RWPE2 (cell line): ENCODE measurements around the gene TRAPPC6A.

Source experiments
- ATAC-seq: fragments of 200-7000 bp; cut with Tn5 transposase; 3 replicates; pipeline ENCODE4 v1.9.1; 2021; ENCODE audit warnings: low read depth
- DNase-seq: peaks from one replicate; pipeline ENCODE4 v3.0.0-alpha.2; 2020; ENCODE audit warnings: low spot score
- H3K27ac ChIP-seq: fragments of 450-650 bp; 2 replicates; pipeline ENCODE4 v1.5.1; 2017; ENCODE audit warnings: mild to moderate bottlenecking; ENCODE audit not compliant: poor library complexity, severe bottlenecking
- H3K27me3 ChIP-seq: fragments of 250-450 bp; sonication (Bioruptor Pico); 2 replicates; pipeline ENCODE4 v1.5.1; 2021; ENCODE audit warnings: mild to moderate bottlenecking, moderate library complexity; ENCODE audit not compliant: insufficient read depth, poor library complexity, severe bottlenecking
- H3K36me3 ChIP-seq: fragments of 250-450 bp; sonication (Bioruptor Pico); 2 replicates; pipeline ENCODE4 v1.5.1; 2020; ENCODE audit warnings: low read depth, mild to moderate bottlenecking, moderate library complexity
- H3K4me1 ChIP-seq: fragments of 250-450 bp; sonication (Bioruptor Pico); 2 replicates; pipeline ENCODE4 v1.5.1; 2021; ENCODE audit warnings: mild to moderate bottlenecking, moderate library complexity; ENCODE audit not compliant: insufficient read depth, poor library complexity, severe bottlenecking
- H3K4me3 ChIP-seq: fragments of 250-450 bp; sonication (Bioruptor Pico); 2 replicates; pipeline ENCODE4 v1.5.1; 2021; ENCODE audit warnings: mild to moderate bottlenecking, moderate library complexity; ENCODE audit not compliant: severe bottlenecking
- H3K9me3 ChIP-seq: fragments of 250-450 bp; sonication (Bioruptor Pico); 2 replicates; pipeline ENCODE4 v1.5.1; 2021; ENCODE audit warnings: mild to moderate bottlenecking, moderate library complexity; ENCODE audit not compliant: severe bottlenecking
- TF ChIP-seq, protein P1 (sequence below): fragments of 450-650 bp; IDR thresholded peaks from one replicate; pipeline ENCODE4 v1.5.1; 2017; ENCODE audit warnings: mild to moderate bottlenecking, moderate library complexity; ENCODE audit not compliant: poor library complexity, severe bottlenecking

TRAPPC6A gene

DNA sequence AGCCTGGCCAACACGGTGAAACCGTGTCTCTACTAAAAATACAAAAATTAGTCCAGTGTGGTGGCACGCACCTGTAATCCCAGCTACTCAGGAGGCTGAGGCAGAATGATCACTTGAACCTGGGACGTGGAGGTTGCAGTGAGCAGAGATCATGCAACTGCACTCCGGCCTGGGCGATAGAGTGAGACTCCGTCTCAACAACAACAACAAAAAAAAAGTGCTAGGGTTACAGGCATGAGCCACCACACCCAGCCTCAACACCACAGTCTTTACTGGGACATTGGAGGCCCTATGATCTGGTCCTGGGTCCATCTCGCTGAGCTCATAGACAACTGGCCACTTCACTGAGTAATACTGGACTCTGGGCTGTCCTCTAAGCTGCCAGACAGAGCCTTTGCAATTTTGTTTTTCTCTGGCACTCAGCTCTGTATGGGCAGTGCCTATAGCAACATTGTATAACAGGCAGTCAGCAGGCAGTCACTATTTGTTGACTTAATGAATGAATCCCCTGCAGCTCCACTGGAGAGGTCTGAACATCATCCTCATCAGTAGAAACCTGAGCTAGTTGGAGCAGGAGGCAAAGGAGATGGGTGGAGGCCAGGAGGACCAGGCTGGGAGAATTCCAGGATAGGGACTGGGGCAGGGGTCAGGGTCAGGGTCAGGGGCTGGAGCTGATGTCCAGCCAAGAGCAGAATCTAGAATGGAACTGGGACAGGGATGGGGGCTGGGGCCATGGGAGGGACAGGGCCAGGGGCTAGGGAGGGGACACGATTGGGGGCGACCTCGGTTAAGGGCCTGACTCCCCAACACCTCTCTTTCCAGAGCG is 8.7 kb upstream of the TRAPPC6A start:
- ATAC-seq, result peak; percentile 14; the same call in 1 of the 3 replicates
- H3K36me3 ChIP-seq, result no peaks in the 10 kb centered on the region
- no peaks in the 10 kb centered on the region for H3K27me3 ChIP-seq
- DNase-seq, result no peak
- no peaks in the 10 kb centered on the region for H3K9me3 ChIP-seq
- TF ChIP-seq, protein P1, sequence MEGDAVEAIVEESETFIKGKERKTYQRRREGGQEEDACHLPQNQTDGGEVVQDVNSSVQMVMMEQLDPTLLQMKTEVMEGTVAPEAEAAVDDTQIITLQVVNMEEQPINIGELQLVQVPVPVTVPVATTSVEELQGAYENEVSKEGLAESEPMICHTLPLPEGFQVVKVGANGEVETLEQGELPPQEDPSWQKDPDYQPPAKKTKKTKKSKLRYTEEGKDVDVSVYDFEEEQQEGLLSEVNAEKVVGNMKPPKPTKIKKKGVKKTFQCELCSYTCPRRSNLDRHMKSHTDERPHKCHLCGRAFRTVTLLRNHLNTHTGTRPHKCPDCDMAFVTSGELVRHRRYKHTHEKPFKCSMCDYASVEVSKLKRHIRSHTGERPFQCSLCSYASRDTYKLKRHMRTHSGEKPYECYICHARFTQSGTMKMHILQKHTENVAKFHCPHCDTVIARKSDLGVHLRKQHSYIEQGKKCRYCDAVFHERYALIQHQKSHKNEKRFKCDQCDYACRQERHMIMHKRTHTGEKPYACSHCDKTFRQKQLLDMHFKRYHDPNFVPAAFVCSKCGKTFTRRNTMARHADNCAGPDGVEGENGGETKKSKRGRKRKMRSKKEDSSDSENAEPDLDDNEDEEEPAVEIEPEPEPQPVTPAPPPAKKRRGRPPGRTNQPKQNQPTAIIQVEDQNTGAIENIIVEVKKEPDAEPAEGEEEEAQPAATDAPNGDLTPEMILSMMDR, result no peak
- H3K4me3 ChIP-seq, result no peak overlapping the region
- H3K4me1 ChIP-seq, result peaks cover 3% of the 10 kb centered on the region
- H3K27ac ChIP-seq, result no peak overlapping the region

DNA sequence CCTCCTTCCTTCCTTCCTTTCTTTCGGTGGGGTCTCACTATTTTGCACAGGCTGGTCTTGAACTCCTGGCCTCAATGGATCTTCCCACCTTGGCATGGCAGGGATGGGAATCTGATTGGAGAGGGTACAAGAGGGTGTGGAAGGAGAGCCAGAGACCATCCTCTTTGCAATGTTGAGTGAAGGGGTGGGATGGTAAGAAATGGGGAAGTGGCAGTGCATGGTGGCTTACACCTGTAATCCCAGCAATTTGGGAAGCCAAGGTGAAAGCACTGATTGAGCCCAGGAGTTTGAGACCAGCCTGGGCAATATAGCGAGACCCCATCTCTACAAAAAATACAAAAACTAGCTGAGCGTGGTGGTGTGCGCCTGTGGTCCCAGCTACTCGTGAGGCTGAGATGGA is 6.1 kb upstream of the TRAPPC6A start:
- peaks cover 3% of the 10 kb centered on the region for H3K4me1 ChIP-seq
- H3K27ac ChIP-seq, result no peak overlapping the region
- no peak for DNase-seq
- no peaks in the 10 kb centered on the region for H3K9me3 ChIP-seq
- no peaks in the 10 kb centered on the region for H3K36me3 ChIP-seq
- no peaks in the 10 kb centered on the region for H3K27me3 ChIP-seq
- ATAC-seq, result no peak
- no peak overlapping the region for H3K4me3 ChIP-seq
- TF ChIP-seq, protein P1, result no peak

DNA sequence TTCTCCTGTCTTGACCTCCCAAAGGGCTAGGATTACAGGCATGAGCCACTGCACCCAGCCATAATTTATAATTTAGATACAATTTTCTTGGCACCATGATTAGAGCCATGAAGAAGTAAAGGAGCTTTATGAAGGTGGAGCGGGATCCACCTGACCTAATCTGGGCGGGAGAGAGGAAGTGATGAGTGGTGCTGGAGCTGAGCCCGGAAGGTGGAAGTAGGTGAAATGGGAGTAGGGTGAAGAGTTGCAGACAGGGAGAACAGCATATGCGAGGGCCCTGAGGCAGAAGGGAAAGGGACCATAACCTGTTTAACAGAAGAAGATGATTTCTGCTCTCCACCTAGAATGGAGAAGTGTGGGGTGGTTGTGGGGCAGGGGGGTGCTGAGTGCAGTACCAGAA is 4.7 kb upstream of the TRAPPC6A start:
- ATAC-seq (no peak), DNase-seq (no peak)
- no peak overlapping the region for H3K4me3 ChIP-seq
- no peaks in the 10 kb centered on the region for H3K36me3 ChIP-seq
- H3K27ac ChIP-seq, result no peak overlapping the region
- H3K9me3 ChIP-seq, result no peaks in the 10 kb centered on the region
- H3K4me1 ChIP-seq, result peaks cover 3% of the 10 kb centered on the region
- H3K27me3 ChIP-seq, result no peaks in the 10 kb centered on the region
- TF ChIP-seq, protein P1, result no peak

DNA sequence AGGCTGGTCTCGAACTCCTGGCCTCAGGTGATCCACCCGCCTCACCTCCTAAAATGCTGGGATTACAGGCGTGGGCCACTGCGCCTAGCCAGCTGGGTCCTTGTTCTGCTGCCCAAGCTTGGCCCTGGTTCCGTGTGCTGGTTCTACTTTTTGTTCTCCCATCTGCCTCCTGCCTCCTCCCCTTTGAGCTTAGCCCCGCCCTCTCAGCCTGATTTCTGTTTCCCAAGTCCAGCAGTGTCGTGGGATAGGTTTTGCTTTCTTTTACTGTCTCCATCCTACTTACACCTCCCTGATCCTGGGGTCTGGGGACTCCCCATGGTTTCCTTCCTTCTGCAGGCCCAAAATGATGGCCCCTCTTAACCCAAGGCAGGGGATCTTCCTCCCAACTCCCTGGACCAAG is 2.9 kb upstream of the TRAPPC6A start:
- Histone ChIP-seq H3K36me3 (no peaks in the 10 kb centered on the region), H3K9me3 (no peaks in the 10 kb centered on the region), H3K27ac (no peak overlapping the region), H3K4me1 (peaks cover 6% of the 10 kb centered on the region), H3K4me3 (no peak overlapping the region), H3K27me3 (no peaks in the 10 kb centered on the region)
- DNase-seq (no peak), ATAC-seq (no peak)
- TF ChIP-seq, protein P1, result no peak

DNA sequence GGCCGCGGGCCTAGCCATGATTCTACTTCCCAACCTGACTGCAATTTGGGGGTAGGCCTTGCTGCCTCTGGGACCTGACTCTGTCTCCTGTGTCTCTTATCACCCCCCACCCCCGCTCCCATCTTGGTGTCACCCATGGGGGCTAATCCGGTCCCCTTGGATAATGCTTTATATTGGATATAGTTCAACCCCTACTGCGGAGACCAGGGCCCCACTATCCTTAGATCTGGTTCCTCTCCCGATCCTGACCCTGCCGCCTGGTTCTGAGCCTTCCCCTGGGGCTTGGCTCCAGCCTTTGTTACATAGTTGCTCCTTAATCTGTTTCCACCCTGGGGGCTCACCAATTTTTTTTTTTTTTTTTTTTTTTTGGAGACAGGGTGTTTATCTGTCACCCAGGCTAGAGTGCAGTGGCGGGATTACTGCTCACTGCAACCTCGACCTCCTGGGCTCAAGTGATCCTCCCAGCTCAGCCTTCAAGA is 1.9 kb upstream of the TRAPPC6A start:
- no peak for ATAC-seq
- DNase-seq, result no peak
- TF ChIP-seq, protein P1, result no peak
- Histone ChIP-seq H3K9me3 (no peaks in the 10 kb centered on the region), H3K36me3 (no peaks in the 10 kb centered on the region), H3K4me3 (peak overlapping the region; percentile 61), H3K27me3 (no peaks in the 10 kb centered on the region), H3K27ac (peak overlapping the region; percentile 67), H3K4me1 (peaks cover 6% of the 10 kb centered on the region)
